ENCODE results near the gene VPS4A. TPM values are rescaled to one million over a fixed set of nuclear protein-coding genes. Genes with fewer than 3 reads are reported as not detected.
A peak's percentile ranks its signal among the peaks of the same experiment; 100 is the strongest.

Gene VPS4A
- polyA plus RNA-seq, 1 donor (not counting 4 experiments of a cell fraction or from before 2014, with no cell fraction given), result 18.2 TPM

DNA sequence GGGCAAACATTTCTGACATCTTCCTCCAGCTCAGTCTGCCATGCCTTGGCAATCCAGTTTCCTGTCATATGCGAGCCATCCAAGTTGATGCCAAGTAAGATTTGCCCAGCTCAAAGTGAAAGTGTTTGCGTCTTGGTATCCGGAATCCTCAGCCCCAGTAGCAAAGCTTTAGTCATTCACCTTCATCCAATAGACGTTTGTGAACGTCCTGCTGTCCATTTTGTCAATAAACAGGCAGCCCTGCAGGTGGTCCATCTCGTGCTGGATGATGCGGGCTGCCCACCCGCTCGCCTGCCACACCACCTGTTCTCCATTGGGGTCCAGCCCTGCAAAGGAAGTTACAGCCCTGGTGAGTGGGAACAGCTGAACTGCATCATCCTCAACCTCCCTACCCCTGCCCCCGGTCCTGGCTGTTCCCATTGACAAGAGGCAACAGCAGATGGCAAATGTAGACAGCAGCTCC, 17.7 kb downstream of the VPS4A start:
- no peaks in the 10 kb centered on the region for H3K9me1 ChIP-seq (ENCODE audit: control insufficient read depth, extremely low read depth, insufficient read depth, low read length)
- H3K4me2 ChIP-seq (ENCODE audit: control insufficient read depth, extremely low read depth, insufficient read depth, low read depth, low read length), result peak overlapping the region; percentile 99
- peak overlapping the region; percentile 82 for H3K9ac ChIP-seq (ENCODE audit: control insufficient read depth, extremely low read depth, insufficient read depth, low read length)
- H3K79me2 ChIP-seq (ENCODE audit: control insufficient read depth, insufficient read depth, low read length), result peaks cover 59% of the 10 kb centered on the region
- peak overlapping the region in 2 of 3 experiments; percentile 69 to 81 for H3K4me3 ChIP-seq (ENCODE audit: control insufficient read depth in 2 of 3, extremely low read depth in 1 of 3, insufficient read depth in 2 of 3, low read depth in 1 of 3, low read length in 3 of 3)
- no peak overlapping the region for H2AFZ ChIP-seq (ENCODE audit: control insufficient read depth, low read length)
- TF ChIP-seq, protein P1, sequence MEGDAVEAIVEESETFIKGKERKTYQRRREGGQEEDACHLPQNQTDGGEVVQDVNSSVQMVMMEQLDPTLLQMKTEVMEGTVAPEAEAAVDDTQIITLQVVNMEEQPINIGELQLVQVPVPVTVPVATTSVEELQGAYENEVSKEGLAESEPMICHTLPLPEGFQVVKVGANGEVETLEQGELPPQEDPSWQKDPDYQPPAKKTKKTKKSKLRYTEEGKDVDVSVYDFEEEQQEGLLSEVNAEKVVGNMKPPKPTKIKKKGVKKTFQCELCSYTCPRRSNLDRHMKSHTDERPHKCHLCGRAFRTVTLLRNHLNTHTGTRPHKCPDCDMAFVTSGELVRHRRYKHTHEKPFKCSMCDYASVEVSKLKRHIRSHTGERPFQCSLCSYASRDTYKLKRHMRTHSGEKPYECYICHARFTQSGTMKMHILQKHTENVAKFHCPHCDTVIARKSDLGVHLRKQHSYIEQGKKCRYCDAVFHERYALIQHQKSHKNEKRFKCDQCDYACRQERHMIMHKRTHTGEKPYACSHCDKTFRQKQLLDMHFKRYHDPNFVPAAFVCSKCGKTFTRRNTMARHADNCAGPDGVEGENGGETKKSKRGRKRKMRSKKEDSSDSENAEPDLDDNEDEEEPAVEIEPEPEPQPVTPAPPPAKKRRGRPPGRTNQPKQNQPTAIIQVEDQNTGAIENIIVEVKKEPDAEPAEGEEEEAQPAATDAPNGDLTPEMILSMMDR (optimal IDR thresholded peaks at IDR 0.05 in 1 of 3, IDR thresholded peaks at IDR 0.05 in 1 of 3, conservative IDR thresholded peaks at IDR 0.05 in 1 of 3; ENCODE audit: extremely low read depth in 1 of 3, insufficient read depth in 2 of 3, low read length in 3 of 3), result no peak
- TF ChIP-seq EZH2 (IDR thresholded peaks at IDR 0.05; ENCODE audit: low read length), result no peak
- H4K20me1 ChIP-seq (ENCODE audit: control insufficient read depth, extremely low read depth, insufficient read depth, low read length), result peaks cover 8% of the 10 kb centered on the region
- dilution Hi-C loops (cut with MboI; ENCODE audit: extremely low pct_ligation_motif_present, low sequenced_read_pairs), result no loop called here
- H3K27ac ChIP-seq (ENCODE audit: control insufficient read depth, insufficient read depth, low read length), result no peak overlapping the region
- FAIRE-seq, result peak; percentile 32
- peaks cover 17 to 34% of the 10 kb centered on the region in 2 experiments for H3K36me3 ChIP-seq (ENCODE audit: control insufficient read depth in 2 of 2, extremely low read depth in 1 of 2, insufficient read depth in 2 of 2, low read length in 2 of 2)
- peaks cover 15% of the 10 kb centered on the region for H3K4me1 ChIP-seq (ENCODE audit: control insufficient read depth, extremely low read depth, insufficient read depth, low read length)
- DNase-seq (ENCODE audit: low read depth, low spot score), result no peak
- H3K9me3 ChIP-seq (ENCODE audit: control insufficient read depth, low read depth, low read length), result no peaks in the 10 kb centered on the region
- H3K27me3 ChIP-seq (ENCODE audit: control insufficient read depth, extremely low read depth, insufficient read depth, low read length), result no peaks in the 10 kb centered on the region

DNA sequence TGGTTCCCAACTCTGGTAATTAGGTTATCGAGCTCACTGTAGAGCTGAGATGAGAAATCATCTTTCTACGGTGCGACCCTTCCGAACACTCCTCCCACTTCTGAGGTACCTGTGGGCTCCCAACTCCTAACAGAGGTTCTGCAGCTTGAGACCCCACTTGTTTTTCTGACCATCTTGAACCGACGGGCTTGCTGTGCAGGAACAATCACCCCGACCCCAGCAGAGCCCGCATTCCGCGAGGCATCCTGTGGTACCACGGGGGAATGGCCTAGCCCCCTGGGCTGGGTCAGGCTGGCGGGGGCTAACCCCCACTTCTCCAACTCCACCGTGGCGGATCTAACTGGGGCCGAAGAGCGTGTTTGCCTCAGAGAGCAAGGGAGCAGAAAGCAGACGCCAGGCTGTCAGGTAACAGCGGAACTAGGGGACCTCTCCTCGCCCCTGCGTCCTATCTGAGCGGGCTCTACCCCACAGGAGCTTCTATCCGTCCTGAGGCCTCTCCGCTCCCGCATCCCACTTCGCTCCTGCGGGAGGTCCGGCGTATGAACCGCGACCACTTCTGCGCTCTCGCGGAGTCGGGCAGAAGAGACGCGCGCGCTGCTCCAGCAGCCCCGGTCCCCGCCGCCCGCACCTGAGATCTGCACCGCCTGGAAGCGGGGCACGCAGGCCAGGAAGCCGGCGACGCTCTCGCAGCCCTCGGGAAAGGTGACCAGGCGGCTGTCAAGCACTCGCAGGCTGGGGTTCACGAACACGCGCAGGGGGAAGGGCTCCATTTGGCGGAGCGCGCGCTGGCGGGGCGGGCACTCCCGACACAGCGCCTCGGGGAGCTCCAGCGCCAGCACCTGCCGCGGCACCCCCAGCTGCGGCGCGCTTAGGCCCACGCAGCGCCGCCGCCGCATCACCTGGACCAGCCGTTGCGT, 18.5 kb downstream of the VPS4A start:
- H3K79me2 ChIP-seq (ENCODE audit: control insufficient read depth, insufficient read depth, low read length), result peaks cover 53% of the 10 kb centered on the region
- dilution Hi-C loops (cut with MboI; ENCODE audit: extremely low pct_ligation_motif_present, low sequenced_read_pairs), result no loop called here

More for the DNA sequence above, 18.5 kb downstream of the VPS4A start:
- Histone ChIP-seq H3K4me1 (ENCODE audit: control insufficient read depth, extremely low read depth, insufficient read depth, low read length) (peaks cover 15% of the 10 kb centered on the region), H3K36me3 (ENCODE audit: control insufficient read depth in 2 of 2, extremely low read depth in 1 of 2, insufficient read depth in 2 of 2, low read length in 2 of 2) (peaks cover 15 to 37% of the 10 kb centered on the region in 2 experiments), H2AFZ (ENCODE audit: control insufficient read depth, low read length) (no peak overlapping the region), H4K20me1 (ENCODE audit: control insufficient read depth, extremely low read depth, insufficient read depth, low read length) (peaks cover 8% of the 10 kb centered on the region), H3K9me1 (ENCODE audit: control insufficient read depth, extremely low read depth, insufficient read depth, low read length) (no peaks in the 10 kb centered on the region), H3K27ac (ENCODE audit: control insufficient read depth, insufficient read depth, low read length) (peak overlapping the region; percentile 24), H3K4me3 (ENCODE audit: control insufficient read depth in 2 of 3, extremely low read depth in 1 of 3, insufficient read depth in 2 of 3, low read depth in 1 of 3, low read length in 3 of 3) (peak overlapping the region; percentile 56 to 81 (median 69)), H3K9me3 (ENCODE audit: control insufficient read depth, low read depth, low read length) (no peaks in the 10 kb centered on the region), H3K27me3 (ENCODE audit: control insufficient read depth, extremely low read depth, insufficient read depth, low read length) (no peaks in the 10 kb centered on the region), H3K9ac (ENCODE audit: control insufficient read depth, extremely low read depth, insufficient read depth, low read length) (peak overlapping the region; percentile 82), H3K4me2 (ENCODE audit: control insufficient read depth, extremely low read depth, insufficient read depth, low read depth, low read length) (peak overlapping the region; percentile 99)
- FAIRE-seq (no peak), DNase-seq (ENCODE audit: low read depth, low spot score) (no peak)
- no peak for TF ChIP-seq EZH2 (IDR thresholded peaks at IDR 0.05; ENCODE audit: low read length)
- TF ChIP-seq, protein P1 (optimal IDR thresholded peaks at IDR 0.05 in 1 of 3, IDR thresholded peaks at IDR 0.05 in 1 of 3, conservative IDR thresholded peaks at IDR 0.05 in 1 of 3; ENCODE audit: extremely low read depth in 1 of 3, insufficient read depth in 2 of 3, low read length in 3 of 3), result no peak
